ENCODE results near the gene SSR3. TPM values are rescaled to one million over a fixed set of nuclear protein-coding genes. Genes with fewer than 3 reads are reported as not detected.

The SSR3 gene
- total RNA-seq, 4 donors from 2014 or later, result 99.6 to 308 (median 165) TPM

DNA sequence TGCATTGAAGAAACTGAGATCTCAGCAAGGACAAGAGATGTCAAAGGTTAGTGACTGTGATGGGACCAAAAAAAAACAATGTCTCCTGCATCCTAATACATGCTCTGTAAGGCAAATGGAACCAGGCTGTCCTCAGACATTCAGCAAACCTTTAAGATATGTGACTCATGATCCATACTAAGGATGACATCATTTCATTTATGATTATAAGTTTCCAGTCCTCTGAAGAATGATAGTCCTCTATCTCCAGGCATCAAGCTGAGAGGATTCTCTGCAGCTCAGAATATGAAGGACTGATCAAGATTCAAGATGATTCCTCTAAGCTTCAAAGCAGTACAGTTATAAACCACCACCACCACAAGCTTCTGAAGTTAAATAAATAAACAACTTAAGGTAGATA, 47.6 kb downstream of the SSR3 start:
- H3K4me1 ChIP-seq, result peaks cover 0 to 6% (median 0%) of the 10 kb centered on the region in 3 donors
- ATAC-seq, result no peak
- no peaks in the 10 kb centered on the region for H3K9me3 ChIP-seq
- TF ChIP-seq EP300 (IDR thresholded peaks at IDR 0.05), result no peak
- no peaks in the 10 kb centered on the region for H3K27me3 ChIP-seq
- no peak overlapping the region for H3K4me3 ChIP-seq
- H3K27ac ChIP-seq, result no peak overlapping the region
- H3K36me3 ChIP-seq, result no peaks in the 10 kb centered on the region

DNA sequence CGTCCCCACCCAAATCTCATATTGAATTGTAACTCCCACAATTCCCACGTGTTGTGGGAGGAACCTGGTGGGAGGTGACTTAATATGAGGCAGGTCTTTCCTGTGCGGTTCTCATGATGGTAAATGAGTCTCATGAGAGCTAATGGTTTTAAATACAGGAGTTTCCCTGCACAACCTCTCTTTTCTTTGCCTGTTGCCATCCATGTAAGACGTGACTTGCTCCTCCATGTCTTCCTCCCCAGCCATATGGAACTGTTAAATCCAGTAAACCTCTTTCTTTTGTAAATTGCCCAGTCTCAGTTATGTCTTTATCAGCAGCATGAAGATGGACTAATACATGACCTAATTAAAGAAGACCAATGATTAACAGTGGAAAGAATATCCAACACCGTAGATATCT, 56.6 kb downstream of the SSR3 start:
- no peak overlapping the region for H3K4me3 ChIP-seq
- H3K36me3 ChIP-seq, result no peaks in the 10 kb centered on the region
- no peak overlapping the region for H3K27ac ChIP-seq
- ATAC-seq, result no peak
- 93 to 100% methylated on average over 4 to 5 of the region's 5 CpGs for WGBS, 2 donors (ENCODE audit: low coverage in 1 of 2)
- no peaks in the 10 kb centered on the region for H3K27me3 ChIP-seq
- TF ChIP-seq POLR2AphosphoS5 (IDR thresholded peaks at IDR 0.05), result no peak
- TF ChIP-seq POLR2A (IDR thresholded peaks at IDR 0.05), result no peak
- TF ChIP-seq, protein P1, sequence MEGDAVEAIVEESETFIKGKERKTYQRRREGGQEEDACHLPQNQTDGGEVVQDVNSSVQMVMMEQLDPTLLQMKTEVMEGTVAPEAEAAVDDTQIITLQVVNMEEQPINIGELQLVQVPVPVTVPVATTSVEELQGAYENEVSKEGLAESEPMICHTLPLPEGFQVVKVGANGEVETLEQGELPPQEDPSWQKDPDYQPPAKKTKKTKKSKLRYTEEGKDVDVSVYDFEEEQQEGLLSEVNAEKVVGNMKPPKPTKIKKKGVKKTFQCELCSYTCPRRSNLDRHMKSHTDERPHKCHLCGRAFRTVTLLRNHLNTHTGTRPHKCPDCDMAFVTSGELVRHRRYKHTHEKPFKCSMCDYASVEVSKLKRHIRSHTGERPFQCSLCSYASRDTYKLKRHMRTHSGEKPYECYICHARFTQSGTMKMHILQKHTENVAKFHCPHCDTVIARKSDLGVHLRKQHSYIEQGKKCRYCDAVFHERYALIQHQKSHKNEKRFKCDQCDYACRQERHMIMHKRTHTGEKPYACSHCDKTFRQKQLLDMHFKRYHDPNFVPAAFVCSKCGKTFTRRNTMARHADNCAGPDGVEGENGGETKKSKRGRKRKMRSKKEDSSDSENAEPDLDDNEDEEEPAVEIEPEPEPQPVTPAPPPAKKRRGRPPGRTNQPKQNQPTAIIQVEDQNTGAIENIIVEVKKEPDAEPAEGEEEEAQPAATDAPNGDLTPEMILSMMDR (IDR thresholded peaks at IDR 0.05), result no peak
- TF ChIP-seq EP300 (IDR thresholded peaks at IDR 0.05), result no peak
- no peaks in the 10 kb centered on the region for H3K9me3 ChIP-seq
- peaks cover 0 to under 1% (median 0%) of the 10 kb centered on the region in 3 donors for H3K4me1 ChIP-seq

DNA sequence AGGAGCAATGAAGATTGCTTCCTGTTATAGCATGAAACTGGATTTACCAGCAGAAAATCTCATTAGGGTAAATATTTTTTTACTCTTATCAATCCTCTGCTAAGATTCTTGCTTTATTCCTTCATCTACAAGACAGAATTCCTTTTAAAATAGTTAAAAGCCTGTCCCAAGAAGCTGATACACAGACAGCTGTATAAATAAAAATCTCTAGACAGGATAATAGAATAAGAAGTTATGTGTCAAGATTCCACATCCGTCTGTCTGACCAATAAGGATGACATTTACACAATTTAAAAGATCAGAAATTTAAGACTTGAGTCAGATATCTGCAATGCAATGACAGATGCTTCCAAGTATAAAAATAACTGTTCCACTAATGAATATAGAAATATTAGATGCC, 57.6 kb downstream of the SSR3 start:
- Histone ChIP-seq H3K36me3 (no peaks in the 10 kb centered on the region), H3K4me3 (no peak overlapping the region), H3K27ac (no peak overlapping the region), H3K4me1 (peaks cover 0 to 9% (median 6%) of the 10 kb centered on the region in 3 donors), H3K9me3 (no peaks in the 10 kb centered on the region), H3K27me3 (no peaks in the 10 kb centered on the region)
- no peak for ATAC-seq
- no peak for TF ChIP-seq POLR2AphosphoS5 (IDR thresholded peaks at IDR 0.05)
- TF ChIP-seq, protein P1 (IDR thresholded peaks at IDR 0.05), result no peak
- no peak for TF ChIP-seq POLR2A (IDR thresholded peaks at IDR 0.05)
- TF ChIP-seq EP300 (IDR thresholded peaks at IDR 0.05), result no peak
- WGBS, 2 donors (ENCODE audit: low coverage in 1 of 2), result 27 to 56% methylated on average over 1 of the region's 1 CpG

DNA sequence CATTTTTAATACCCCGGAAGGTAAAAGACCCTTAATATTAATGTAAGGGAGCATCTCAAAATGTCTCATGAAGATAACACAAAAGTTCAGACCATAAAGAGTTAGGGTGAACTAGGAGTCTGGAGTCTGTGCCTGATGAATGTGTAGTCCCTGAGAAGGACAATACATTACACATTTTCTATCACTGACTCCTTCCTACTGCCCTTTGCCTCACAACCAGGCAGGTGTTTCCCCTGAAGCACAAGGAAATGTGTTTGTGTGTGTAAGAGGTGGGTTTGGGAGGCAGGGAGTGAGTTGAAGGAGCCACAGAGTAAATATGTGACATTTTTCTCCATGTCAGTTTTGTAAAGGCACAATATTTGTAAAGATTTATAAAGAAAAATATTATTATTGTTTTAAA, 59.1 kb downstream of the SSR3 start:
- Histone ChIP-seq H3K27ac (no peak overlapping the region), H3K9me3 (no peaks in the 10 kb centered on the region), H3K36me3 (no peaks in the 10 kb centered on the region), H3K27me3 (no peaks in the 10 kb centered on the region), H3K4me3 (no peak overlapping the region), H3K4me1 (peaks cover 0 to 9% (median 6%) of the 10 kb centered on the region in 3 donors)
- ATAC-seq, result no peak
- TF ChIP-seq POLR2AphosphoS5 (IDR thresholded peaks at IDR 0.05) (no peak), POLR2A (IDR thresholded peaks at IDR 0.05) (no peak), EP300 (IDR thresholded peaks at IDR 0.05) (no peak)
- TF ChIP-seq, protein P1 (IDR thresholded peaks at IDR 0.05), result no peak
- WGBS, 2 donors (ENCODE audit: low coverage in 1 of 2), result 60 to 100% methylated on average over 1 of the region's 1 CpG

GRCh38 chr3:156493887-156494286, 61.0 kb downstream of the SSR3 start:
- no peak overlapping the region for H3K27ac ChIP-seq
- no peaks in the 10 kb centered on the region for H3K36me3 ChIP-seq
- no peaks in the 10 kb centered on the region for H3K27me3 ChIP-seq
- TF ChIP-seq POLR2AphosphoS5 (IDR thresholded peaks at IDR 0.05), result no peak
- ATAC-seq, result no peak
- peaks cover 0 to 9% (median 6%) of the 10 kb centered on the region in 3 donors for H3K4me1 ChIP-seq
- no peaks in the 10 kb centered on the region for H3K9me3 ChIP-seq
- H3K4me3 ChIP-seq, result no peak overlapping the region
- 90 to 100% methylated on average over 2 to 3 of the region's 3 CpGs for WGBS, 2 donors (ENCODE audit: low coverage in 1 of 2)

DNA sequence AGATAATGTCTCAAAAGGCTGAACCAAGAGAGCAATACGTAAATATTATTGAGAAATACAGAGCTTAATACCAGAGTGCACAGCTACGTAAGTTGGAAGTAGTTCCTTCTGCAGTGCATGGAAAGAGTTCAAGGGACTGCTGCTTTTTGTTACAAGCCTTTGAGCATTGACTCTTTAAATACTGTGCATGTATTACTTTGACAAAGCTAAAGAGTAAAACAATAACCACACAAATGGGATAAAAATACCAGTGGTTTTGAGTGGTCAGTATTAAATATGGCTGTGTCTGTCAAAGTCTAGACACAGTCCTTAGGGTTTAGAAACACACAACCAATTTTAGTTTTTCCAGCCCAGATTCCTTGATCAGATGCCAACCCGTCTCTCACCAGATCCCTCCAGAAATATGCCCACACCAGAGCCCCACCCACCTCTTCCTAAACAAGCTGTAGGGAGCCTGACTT, 62.1 kb downstream of the SSR3 start:
- ATAC-seq, result peak; percentile 6
- WGBS, 2 donors (ENCODE audit: low coverage in 1 of 2), result 22 to 26% methylated on average over 3 of the region's 3 CpGs
- TF ChIP-seq POLR2A (IDR thresholded peaks at IDR 0.05), result no peak
- no peak for TF ChIP-seq EP300 (IDR thresholded peaks at IDR 0.05)
- no peak for TF ChIP-seq POLR2AphosphoS5 (IDR thresholded peaks at IDR 0.05)
- TF ChIP-seq, protein P1 (IDR thresholded peaks at IDR 0.05), result no peak
- H3K4me1 ChIP-seq, result peaks cover 0 to 11% (median 6%) of the 10 kb centered on the region in 3 donors
- H3K4me3 ChIP-seq, result no peak overlapping the region
- H3K27ac ChIP-seq, result peak overlapping the region in 1 of 4 donors; percentile 17
- H3K36me3 ChIP-seq, result no peaks in the 10 kb centered on the region
- H3K27me3 ChIP-seq, result no peaks in the 10 kb centered on the region
- H3K9me3 ChIP-seq, result no peaks in the 10 kb centered on the region

Measured in gastroesophageal sphincter (tissue), 4 donors.